ENCODE data around the gene RXRA.

Gene RXRA

DNA sequence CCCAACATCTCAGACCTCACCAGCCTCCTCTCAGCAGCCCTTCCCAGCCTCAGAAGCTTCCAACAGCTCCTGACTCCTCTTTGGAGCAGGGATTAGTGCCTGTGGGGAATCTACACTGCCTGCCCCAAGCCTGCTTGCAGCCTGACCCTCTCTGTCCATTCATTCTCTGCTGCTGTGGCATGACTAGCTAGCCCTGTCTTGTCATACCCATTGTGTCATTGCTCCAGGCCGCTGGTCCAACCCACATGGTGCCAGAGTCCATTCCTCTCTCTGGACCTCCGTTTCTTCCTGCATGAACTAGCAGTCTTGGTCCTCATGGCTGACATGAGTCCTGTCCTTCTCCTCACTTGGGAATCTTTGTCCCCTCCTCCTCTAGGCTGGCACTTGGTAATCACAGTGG lies 12.8 kb upstream of the RXRA start:
- no peak for DNase-seq

DNA sequence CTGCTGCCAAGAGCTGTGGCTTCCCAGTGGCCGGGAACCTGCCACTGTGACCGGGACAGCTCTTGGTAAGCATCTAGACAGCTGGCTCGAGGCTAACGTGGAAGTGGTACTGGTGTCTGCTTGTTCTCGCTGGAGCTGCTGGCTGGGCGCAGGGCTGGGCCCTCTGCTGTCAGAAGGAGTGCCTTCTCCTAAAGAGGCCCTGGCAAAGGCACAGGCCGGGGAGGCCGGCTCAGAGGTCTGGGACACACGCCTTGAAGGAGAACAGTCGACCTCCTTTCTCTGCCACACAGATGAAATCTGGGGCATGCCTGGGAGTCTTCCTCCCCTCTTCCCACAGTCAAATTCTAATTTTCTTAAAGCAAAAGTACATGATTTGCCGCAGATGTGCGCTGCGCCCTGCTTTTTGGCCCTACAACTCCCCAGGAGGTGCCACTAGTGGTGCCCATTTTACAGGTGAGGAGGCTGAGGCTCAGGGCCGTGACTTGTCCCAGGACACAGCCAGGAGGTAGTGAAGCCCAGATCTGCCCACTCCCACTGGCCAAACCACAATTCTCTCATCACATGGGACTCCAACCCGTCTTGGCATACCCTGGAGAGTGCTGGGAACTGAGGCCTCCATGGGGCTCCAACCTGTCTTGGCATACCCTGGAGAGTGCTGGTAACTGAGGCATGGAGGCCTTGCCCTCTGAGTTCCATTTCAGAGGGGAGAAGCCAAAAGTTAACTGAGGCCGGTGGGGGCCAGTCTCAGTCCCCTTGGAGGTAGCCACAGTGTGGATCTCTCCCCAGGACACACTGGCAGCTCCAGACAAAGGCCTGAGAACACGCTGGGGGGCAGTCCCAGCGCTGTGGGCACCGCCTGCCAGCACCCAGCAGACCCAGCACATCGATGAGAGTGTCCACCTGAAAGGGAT lies 12.0 kb upstream of the RXRA start:
- DNase-seq, result no peak

DNA sequence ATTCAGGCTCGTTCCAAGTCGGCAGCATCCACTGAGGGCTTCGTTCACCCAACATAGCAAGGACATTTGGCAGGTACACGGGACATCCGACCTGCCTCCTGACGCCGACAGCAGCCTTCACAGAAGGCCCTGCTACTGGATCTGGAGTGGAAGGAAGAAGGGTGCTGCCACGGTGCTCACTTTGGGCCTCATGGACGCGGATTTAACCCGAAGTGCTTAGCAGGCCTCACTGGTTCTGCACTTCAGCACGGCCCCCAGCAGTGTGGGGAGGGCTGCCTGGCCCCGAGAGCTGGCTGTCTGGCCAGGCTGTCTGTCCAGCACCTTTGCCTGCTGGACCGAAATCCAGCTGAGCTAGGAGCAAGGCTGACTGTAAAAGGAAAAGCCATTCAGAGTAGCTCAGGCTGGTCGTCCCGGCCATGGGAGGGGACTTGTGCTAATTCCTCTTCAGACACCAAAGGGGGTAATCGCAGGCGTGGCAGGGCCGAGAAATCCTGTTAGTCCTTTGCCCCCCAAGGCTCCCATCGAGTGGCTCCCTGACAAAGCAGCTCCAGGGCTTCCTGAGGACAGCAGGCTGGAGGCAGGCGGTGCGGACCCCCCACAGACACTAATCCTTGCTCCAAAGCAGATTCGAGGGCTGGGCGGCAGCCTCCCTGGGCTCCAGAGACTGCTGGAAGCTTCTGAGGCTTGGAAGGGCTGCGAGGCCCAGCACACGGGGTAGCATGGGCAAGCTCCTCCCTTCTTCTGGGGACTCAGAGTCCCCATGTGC lies 11.1 kb upstream of the RXRA start:
- DNase-seq, result no peak

DNA sequence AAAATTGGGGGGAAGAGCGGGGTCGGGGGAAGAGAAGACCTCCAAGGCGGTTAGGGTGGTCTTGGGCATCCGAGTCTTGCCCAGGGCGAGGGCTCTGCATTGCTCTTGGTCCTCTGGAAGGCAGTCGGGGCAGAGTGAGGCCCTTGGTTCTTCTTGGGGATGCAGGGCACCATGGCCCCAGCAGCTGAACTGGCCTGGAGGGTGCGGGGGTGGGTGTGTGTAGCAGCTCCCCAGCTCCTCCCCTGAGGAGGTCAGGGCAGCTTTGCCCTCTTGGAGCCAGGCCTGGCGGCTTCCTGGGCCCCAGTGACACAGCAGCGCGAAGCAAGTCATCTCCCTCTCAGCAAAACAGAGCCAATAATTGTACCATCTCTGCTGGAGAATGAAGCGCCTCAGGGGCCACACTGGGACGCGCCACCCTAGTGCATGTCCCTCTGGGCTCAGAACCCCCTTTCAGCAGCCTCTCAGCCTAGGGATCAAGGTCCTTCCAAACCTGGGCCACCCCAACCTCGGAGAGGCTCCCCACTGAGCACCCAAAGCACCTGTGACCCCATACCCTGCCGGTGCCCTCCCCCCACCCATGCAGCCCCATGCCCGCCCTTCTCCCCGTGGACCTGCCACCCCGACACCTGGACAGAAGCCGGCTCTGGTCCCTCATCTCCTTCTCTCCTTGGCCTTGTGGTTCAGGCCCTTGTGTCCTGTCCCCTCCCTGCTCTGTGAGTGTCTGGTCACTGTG lies 10.4 kb upstream of the RXRA start:
- peak; percentile 51 for DNase-seq

DNA sequence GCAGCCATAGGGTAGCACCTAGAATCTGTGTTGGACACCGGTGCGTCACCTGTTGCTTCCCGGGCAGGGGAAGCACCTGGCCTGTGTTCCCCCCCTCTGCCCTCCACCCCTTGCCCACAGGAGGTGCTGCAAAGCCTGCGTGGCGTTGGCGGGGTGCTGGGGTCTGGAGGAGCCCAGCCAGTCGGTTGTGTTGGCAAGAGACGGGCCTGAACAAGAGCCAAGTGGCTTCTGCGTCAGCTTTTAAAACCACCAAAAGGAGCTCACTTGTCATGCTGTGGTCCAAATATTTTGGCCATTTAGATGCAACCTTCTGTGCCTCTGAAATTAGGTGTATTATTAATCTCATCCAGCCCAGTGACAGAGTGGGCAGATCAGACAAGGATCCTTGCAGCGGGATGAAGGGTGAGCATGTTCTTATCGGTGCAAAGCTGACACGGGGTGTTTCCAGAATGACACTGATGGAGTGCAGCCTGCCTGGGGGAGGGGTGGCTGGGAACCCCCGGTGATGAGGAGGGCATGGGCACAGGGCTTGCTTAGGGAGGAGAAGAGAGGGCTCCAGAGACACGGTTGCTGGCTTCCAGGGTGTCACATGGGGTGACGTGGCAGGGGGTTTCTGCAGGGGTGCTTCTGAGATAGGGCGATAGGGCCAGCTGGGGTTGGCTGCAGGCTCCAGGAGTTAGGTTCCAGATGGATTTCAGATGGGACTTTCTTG lies 9.7 kb upstream of the RXRA start:
- DNase-seq, result peak; percentile 92

DNA sequence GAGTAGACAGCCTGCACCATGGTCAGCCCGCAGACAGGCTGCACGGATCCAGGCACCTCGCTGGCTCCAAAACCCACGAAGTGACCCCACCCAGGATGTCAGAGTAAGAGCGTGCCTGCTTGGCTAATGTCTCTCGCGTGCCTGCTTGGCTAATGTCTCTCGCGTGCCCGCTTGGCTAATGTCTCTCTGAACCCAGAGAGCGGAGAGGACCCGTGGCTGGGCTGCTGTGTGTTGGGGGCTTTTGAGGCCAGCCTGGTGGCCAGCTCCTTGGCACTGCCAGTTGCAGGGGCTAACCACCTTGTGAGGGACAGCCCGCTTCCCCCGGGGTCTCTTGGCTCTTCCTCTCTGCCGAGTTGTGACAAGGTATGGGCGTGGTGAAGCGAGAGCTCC lies 8.9 kb upstream of the RXRA start:
- DNase-seq, result peak; percentile 39

DNA sequence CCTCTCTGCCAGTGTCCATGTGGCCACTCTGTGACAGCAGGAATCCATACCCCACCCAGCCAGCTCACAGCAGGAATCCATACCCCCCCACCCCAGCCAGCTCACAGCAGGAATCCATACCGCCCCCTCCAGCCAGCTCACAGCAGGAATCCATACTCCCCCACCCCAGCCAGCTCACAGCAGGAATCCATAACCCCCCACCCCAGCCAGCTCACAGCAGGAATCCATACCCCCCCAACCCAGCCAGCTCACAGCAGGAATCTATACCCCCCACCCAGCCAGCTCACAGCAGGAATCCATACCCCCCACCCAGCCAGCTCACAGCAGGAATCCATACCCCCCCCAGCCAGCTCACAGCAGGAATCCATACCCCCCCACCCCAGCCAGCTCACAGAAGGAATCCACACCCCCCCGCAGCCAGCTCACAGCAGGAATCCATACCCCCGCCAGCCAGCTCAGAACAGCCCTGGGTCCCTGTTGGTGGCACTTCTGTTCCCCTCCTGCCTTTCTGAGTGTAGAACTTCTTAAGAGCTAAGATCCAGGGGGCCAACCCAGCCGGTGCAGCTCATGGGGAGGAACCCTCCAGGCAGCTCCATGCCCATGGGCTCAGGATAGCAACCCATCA lies 8.4 kb upstream of the RXRA start:
- DNase-seq, result no peak

DNA sequence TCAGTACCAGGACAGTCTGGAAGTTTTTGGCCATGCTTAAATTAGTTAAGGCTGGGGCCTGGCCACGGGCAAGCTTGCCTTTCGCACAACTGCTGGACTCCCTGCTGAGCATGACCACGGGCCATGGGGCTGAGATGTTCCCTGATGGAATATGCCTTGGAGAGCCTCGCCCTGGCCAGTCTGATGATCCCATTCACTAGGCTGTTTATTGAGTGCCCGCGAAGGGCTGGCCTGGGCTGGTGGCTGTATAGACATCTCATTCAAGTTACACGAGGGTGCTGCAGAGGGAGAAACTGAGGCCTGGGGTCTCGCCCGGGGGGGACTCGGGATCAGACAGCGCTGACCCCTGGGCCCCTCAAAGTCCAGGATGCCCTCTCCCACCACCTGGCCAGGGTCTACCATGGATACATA lies 7.8 kb upstream of the RXRA start:
- no peak for DNase-seq

DNA sequence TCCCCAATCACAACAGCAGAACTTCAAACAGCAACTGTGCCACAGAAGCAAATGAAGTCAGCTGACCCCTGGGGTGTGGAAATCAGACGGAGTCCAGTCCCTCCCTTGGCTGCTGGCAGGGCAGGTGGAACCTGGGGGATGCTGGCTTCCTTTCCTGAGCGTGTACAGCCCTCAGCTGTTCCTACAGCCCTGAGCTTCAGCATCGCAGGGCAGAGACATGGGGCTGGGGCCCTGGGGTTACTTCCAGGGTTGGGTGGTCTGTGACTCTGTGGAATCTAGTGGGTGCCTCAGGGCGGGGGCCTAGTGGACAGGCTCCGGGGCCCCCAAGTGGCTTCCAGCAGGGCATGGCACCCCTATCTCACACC lies 7.3 kb upstream of the RXRA start:
- DNase-seq, result no peak

DNA sequence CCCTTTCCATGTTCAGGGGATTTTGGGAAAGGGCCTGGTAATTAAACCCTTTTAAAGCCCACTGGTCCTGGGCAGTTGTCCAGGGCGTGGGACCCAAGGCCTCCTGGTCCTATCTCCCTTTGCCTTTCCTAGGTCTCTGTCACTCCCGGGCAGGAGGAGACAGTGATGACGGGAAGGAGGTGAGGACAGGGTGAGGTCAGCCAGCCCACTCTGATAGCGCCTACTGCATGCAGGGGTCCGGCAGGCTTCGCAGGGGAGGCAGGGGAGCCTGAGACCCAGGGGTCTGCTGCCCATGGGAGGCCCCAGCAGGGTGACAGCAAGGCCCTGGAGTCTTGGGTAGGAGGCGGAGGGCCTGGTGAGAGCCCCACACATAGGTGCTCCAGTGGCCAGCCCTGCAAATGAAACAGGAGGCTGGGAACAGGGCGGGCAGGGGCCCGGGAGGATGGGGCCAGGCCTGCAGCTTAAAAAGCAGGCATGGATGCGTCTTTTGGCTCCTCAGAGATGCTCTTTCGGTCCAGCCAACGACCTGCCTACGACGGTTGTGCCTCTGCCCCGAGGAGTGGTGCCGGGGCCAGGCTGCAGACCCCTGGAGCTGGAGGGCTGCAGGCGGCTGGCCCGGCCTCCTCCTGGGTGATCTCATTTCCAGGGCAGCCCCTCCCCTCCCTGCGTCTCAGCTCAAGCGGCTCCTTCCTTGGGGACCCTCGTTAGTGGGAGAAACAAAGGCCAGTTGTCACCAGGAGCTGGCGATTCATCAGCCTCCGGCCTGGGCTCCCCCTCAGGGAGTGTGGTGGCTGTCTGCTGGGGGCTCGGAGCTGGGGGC lies 6.7 kb upstream of the RXRA start:
- no peak for DNase-seq

DNA sequence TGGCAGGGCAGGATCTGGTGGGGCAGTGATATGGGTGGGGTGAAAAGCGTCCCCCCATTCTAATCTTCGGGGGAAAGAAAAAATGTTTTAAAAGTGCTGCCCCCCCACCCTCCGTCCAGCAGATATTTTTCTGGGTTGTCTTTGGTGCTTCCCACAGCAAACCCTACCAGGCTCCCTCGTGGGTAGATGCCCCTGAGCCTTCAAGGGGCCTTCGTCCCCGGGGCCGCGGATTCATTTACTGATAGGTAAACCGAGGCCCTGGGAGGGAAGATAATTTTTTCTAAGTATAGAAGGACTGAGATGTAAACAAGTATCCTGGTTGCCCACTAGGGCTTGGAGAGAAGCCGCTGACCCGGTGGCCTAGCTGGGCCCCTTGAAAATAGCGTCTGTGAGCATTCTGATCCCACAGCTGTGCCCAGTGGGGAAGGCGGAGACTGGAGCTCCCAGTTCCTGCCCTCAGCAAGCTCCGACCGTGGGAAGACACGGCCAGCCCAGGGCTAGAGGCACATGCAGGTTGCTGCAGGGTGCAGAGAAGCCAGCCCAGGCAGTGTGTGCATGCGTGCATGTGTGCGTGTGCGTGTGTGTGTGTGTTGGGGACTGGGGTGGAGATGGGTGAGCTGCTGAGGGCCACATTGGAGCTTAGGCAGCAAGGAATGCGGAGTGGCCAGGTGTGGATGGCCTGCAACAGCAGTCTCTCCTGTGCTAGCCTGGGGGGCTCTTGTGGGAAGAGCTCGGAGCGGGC lies 6.0 kb upstream of the RXRA start:
- DNase-seq, result no peak

DNA sequence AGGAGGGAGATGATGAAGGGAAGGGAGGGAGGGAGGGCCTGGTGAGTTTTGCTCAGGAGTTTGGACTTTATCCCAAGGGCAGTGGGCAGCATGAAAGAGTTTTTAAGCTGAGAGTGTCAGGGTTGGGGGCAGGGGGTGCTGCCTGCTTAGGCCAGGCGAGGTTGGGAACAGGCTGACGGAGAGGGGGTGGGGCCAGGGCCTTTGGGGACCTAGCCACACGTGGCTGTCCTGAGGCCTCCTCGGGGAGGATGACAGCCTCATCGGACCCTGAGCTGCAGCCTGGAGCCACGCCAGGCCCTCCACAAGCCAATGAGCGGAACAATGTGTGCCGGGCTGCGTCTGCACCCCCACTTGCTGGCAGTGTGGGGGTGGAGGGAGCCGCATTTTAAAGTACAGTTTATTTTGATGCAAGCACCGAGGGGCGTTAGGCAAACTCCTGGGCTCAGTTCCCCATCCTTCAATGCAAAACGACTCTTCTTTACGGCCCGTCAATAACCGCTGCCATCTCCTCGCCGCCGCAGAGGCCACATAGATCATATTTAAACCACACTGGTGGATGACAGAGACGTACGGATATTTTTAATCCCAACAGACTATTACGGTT lies 5.3 kb upstream of the RXRA start:
- DNase-seq, result no peak

DNA sequence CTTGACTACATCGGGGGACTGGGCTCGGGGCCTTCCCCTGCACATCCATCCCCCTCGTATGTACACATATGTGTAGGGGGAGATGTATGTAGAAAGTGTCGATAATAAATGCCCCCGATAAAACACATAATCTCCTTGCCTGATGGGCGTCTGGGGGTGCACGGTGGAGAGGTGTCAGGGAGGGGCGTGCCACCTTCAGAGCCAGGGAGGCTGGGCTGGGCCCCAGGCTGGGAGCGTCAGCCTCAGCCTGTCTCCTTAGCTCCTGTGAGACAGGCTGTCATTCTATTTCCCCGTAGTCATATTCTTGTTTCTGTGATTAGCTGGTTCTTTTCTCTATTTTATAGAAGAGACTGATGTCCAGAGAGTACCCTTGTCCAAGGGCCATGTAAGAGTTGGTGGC lies 4.7 kb upstream of the RXRA start:
- DNase-seq, result no peak

DNA sequence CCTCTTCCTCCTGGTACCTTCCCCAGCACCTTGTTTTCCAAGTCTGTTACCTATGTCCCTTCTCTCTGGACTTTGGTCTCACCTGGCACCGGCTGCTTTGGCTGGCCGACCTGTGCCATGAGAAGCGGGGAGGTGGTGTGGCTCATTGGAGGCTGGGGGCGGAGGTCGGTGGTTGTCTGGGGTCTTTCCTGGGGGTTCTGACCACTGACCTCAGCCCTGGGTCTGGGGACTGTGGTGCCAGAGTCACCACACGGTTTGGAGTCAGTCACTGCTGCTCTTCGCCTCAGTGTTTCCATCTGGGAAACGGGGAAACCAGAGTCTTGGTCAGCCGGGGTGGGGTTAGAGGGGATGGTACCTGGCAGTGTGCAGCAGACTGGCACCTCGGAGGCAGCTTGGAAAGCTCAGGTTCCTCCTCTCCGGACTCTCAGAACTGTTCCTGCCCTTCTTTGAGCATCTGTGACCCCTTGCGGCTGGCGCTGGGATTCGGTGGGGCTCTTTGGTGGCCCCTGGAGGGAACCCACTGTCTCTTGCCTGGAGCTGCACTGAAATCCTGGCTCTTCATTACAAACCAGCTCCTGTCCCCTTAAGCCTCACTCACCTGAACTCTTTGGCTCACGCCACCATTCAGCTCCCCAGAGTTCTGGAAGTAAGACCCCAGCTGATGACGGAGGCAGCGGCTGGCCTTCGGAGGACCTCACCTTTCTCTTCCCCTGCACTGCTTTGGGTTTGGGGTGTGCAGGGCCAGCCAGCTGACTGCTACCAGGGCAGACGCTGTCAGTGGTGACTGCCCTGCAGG lies 4.1 kb upstream of the RXRA start:
- no peak for DNase-seq

DNA sequence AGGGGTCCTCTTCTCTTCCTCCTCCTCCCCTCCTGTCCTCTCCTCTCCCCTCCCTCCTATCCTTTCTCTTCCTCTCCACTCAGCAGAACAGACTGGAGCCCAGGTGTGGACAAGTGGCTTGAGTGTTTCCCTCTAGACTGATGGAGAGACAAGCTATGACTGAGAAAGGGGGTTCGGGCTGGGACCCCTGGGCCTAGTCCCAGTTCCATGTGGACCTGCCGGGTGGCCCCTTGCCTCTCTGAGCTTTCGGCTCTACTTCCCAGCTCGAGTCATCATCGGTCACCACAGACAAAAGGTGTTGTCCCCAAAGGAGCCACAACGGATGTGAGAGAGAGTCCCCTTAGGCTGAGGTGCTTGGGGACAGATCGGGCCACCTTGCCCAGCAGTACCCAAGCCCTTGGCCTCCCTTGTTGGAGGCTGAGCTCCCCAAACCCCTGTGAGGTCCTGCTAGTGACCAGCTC lies 3.4 kb upstream of the RXRA start:
- no peak for DNase-seq

DNA sequence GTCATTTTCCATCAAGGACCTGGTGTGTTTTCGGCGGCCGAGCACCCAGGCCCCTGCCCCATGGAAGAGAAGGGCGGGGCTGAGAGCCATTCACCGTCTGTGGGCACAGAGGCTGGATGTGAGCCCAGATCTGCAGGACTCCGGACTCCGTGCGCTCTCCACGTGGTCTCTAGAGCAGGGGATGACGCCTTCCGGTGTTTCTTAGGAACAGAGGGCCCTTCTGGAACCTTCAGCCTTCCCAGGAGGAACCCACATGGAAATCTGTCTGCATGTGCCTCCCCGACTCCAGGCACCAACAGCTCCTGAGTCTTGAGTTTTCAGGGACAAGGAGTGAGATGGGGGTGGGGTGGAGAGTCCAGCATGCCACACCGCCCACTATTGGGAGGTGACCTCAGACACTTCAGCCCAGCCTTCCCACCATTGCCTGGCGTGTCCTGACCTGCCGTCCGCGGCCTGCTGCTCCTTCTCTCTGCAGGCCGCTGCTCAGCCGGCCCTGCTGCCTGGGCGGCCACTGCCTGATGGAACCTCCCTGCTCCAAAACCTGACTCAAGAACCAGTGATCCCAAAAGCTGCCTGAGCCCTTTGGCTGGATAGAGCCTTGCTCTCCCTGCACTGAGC lies 2.4 kb upstream of the RXRA start:
- peak; percentile 47 for DNase-seq

DNA sequence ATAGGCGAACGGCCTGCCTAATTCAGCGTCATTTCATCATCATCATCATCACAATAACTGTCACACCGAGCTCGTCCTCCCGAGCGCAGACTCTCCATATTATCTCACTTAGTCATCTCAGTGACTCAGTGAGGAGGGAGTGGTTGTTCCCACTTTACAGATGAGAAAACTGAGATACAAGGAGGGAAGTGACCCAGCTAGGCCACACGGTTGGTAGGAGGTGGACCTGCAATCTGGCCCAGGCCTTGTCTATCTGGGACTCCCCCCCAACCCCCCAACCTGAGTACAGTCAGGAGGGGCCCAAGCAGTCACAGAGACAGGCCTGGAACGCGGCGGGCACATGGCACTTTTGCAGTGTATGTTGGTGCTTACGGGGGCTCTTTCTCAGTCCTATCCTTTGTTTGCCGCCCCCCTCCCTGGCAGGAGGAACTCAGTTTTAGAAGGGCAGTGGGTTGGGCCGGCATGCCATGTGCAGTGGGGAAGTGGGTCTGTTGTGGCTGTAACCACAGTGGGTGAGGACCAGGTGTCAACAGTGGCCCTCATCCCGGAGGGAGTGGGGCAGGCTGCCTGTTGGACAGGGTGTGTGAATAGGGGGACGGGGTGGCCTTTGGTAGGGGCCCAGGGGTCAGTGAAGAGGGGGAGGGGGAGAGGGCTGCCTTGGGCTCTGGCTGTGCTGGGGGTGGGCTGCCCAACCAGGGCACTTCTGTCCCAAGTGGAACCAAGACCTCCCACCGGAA lies 1.7 kb upstream of the RXRA start:
- DNase-seq, result peak; percentile 65

Data from hematopoietic multipotent progenitor cell treated with erythropoietin and hydrocortisone succinate and interleukin-3 and kit ligand, for 6 days (in vitro differentiated cells).